ENCODE data around the gene SMARCB1. TPM values are rescaled to one million over a fixed set of nuclear protein-coding genes. Genes with fewer than 3 reads are reported as not detected.

Gene SMARCB1
- polyA plus RNA-seq, 1 donor (not counting 4 experiments of a cell fraction or from before 2014, with no cell fraction given): 95.2 TPM

- peaks cover 15% of the 10 kb centered on the region for H3K4me1 ChIP-seq (ENCODE audit: control insufficient read depth, extremely low read depth, insufficient read depth, low read length)
- peak within 1 kb of the TSS; percentile 9 for H3K9ac ChIP-seq (ENCODE audit: control insufficient read depth, extremely low read depth, insufficient read depth, low read length)
- peak within 1 kb of the TSS; percentile 9 to 49 (median 35) for H3K4me3 ChIP-seq (ENCODE audit: control insufficient read depth in 2 of 3, extremely low read depth in 1 of 3, insufficient read depth in 2 of 3, low read depth in 1 of 3, low read length in 3 of 3)
- FAIRE-seq (no peak), DNase-seq (ENCODE audit: low read depth, low spot score) (no peak)
- H3K4me2 ChIP-seq (ENCODE audit: control insufficient read depth, extremely low read depth, insufficient read depth, low read depth, low read length): peak within 1 kb of the TSS; percentile 85
- peaks cover 20% of the 10 kb centered on the region for H3K27me3 ChIP-seq (ENCODE audit: control insufficient read depth, extremely low read depth, insufficient read depth, low read length)
- dilution Hi-C loops (cut with MboI; ENCODE audit: extremely low pct_ligation_motif_present, low sequenced_read_pairs): no loop called here
- H3K27ac ChIP-seq (ENCODE audit: control insufficient read depth, insufficient read depth, low read length): no peak within 1 kb of the TSS
- no peaks in the 10 kb centered on the region for H3K9me1 ChIP-seq (ENCODE audit: control insufficient read depth, extremely low read depth, insufficient read depth, low read length)
- no peaks in the 10 kb centered on the region for H3K36me3 ChIP-seq (ENCODE audit: control insufficient read depth in 2 of 2, extremely low read depth in 1 of 2, insufficient read depth in 2 of 2, low read length in 2 of 2)
- H3K9me3 ChIP-seq (ENCODE audit: control insufficient read depth, low read depth, low read length): no peaks in the 10 kb centered on the region
- TF ChIP-seq, protein P1, sequence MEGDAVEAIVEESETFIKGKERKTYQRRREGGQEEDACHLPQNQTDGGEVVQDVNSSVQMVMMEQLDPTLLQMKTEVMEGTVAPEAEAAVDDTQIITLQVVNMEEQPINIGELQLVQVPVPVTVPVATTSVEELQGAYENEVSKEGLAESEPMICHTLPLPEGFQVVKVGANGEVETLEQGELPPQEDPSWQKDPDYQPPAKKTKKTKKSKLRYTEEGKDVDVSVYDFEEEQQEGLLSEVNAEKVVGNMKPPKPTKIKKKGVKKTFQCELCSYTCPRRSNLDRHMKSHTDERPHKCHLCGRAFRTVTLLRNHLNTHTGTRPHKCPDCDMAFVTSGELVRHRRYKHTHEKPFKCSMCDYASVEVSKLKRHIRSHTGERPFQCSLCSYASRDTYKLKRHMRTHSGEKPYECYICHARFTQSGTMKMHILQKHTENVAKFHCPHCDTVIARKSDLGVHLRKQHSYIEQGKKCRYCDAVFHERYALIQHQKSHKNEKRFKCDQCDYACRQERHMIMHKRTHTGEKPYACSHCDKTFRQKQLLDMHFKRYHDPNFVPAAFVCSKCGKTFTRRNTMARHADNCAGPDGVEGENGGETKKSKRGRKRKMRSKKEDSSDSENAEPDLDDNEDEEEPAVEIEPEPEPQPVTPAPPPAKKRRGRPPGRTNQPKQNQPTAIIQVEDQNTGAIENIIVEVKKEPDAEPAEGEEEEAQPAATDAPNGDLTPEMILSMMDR (optimal IDR thresholded peaks at IDR 0.05 in 1 of 3, IDR thresholded peaks at IDR 0.05 in 1 of 3, conservative IDR thresholded peaks at IDR 0.05 in 1 of 3; ENCODE audit: extremely low read depth in 1 of 3, insufficient read depth in 2 of 3, low read length in 3 of 3): no peak
- TF ChIP-seq EZH2 (IDR thresholded peaks at IDR 0.05; ENCODE audit: low read length): peak; percentile 72
- H4K20me1 ChIP-seq (ENCODE audit: control insufficient read depth, extremely low read depth, insufficient read depth, low read length): no peaks in the 10 kb centered on the region
- H2AFZ ChIP-seq (ENCODE audit: control insufficient read depth, low read length): peak within 1 kb of the TSS; percentile 49
- H3K79me2 ChIP-seq (ENCODE audit: control insufficient read depth, insufficient read depth, low read length): no peaks in the 10 kb centered on the region
These were observed 13.9 kb upstream of the SMARCB1 start, which contains the start of gene MMP11 for GRCh38 chr22:23772649-23773473. Gene MMP11, plus strand, starts transcription at chr22:23772849. Its CDS starts 22 bp downstream, at chr22:23772871.

DNA sequence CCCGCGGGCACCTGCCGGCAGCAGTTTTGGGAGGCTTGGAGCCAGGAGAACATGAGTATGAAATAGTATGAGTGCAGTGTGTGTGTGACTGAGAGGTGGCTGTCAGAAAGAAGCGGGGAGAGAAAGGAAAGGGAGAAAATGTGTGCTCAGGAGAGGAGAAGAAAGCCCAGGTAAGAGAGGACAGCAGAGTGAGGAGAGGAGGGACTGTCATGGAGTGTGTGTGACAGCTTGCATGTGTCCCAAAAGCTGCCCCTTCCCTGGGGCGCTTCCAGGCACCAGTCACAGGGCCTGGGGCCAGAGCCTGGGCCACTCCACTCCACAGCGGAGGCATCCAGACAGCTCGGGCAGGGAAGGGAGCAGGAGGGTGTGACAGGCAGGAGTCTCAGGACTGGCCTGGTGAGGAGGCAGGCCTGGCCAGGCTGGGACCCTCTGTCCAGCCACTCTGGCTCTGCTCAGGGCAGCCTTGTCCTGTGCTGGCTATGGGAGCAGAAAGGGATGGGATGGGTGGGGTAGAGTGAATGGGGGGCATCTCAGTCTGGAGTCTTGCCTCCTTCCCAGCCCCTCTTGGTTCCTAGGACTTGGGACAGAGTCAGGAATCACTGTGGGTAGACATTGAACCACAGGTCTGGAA, 13.2 kb upstream of the SMARCB1 start:
- H4K20me1 ChIP-seq (ENCODE audit: control insufficient read depth, extremely low read depth, insufficient read depth, low read length): no peaks in the 10 kb centered on the region
- FAIRE-seq (no peak), DNase-seq (ENCODE audit: low read depth, low spot score) (no peak)
- H3K79me2 ChIP-seq (ENCODE audit: control insufficient read depth, insufficient read depth, low read length): no peaks in the 10 kb centered on the region
- H3K27ac ChIP-seq (ENCODE audit: control insufficient read depth, insufficient read depth, low read length): no peak overlapping the region
- H3K27me3 ChIP-seq (ENCODE audit: control insufficient read depth, extremely low read depth, insufficient read depth, low read length): peaks cover 16% of the 10 kb centered on the region
- H3K9me1 ChIP-seq (ENCODE audit: control insufficient read depth, extremely low read depth, insufficient read depth, low read length): no peaks in the 10 kb centered on the region
- no peaks in the 10 kb centered on the region for H3K36me3 ChIP-seq (ENCODE audit: control insufficient read depth in 2 of 2, extremely low read depth in 1 of 2, insufficient read depth in 2 of 2, low read length in 2 of 2)
- H3K9me3 ChIP-seq (ENCODE audit: control insufficient read depth, low read depth, low read length): no peaks in the 10 kb centered on the region
- no peak overlapping the region for H3K4me3 ChIP-seq (ENCODE audit: control insufficient read depth in 2 of 3, extremely low read depth in 1 of 3, insufficient read depth in 2 of 3, low read depth in 1 of 3, low read length in 3 of 3)
- H3K4me1 ChIP-seq (ENCODE audit: control insufficient read depth, extremely low read depth, insufficient read depth, low read length): peaks cover 12% of the 10 kb centered on the region
- H2AFZ ChIP-seq (ENCODE audit: control insufficient read depth, low read length): no peak overlapping the region
- H3K9ac ChIP-seq (ENCODE audit: control insufficient read depth, extremely low read depth, insufficient read depth, low read length): no peak overlapping the region
- TF ChIP-seq, protein P1 (optimal IDR thresholded peaks at IDR 0.05 in 1 of 3, IDR thresholded peaks at IDR 0.05 in 1 of 3, conservative IDR thresholded peaks at IDR 0.05 in 1 of 3; ENCODE audit: extremely low read depth in 1 of 3, insufficient read depth in 2 of 3, low read length in 3 of 3): no peak
- no peak for TF ChIP-seq EZH2 (IDR thresholded peaks at IDR 0.05; ENCODE audit: low read length)
- no peak overlapping the region for H3K4me2 ChIP-seq (ENCODE audit: control insufficient read depth, extremely low read depth, insufficient read depth, low read depth, low read length)
- dilution Hi-C loops (cut with MboI; ENCODE audit: extremely low pct_ligation_motif_present, low sequenced_read_pairs): no loop called here

All from keratinocyte (primary cell).